GM21360 (cell line): ENCODE results near the gene GFRA1.

Source experiments
- ATAC-seq: cut with Tn5 transposase; IDR thresholded peaks from one replicate; pipeline ENCODE4 v1.9.1; 2021; ENCODE audit warnings: mild to moderate bottlenecking, moderate library complexity; ENCODE audit not compliant: unreplicated experiment

The GFRA1 gene

GRCh38 chr10:116133634-116134033, 139.4 kb downstream of the GFRA1 start:
- ATAC-seq = no peak

DNA sequence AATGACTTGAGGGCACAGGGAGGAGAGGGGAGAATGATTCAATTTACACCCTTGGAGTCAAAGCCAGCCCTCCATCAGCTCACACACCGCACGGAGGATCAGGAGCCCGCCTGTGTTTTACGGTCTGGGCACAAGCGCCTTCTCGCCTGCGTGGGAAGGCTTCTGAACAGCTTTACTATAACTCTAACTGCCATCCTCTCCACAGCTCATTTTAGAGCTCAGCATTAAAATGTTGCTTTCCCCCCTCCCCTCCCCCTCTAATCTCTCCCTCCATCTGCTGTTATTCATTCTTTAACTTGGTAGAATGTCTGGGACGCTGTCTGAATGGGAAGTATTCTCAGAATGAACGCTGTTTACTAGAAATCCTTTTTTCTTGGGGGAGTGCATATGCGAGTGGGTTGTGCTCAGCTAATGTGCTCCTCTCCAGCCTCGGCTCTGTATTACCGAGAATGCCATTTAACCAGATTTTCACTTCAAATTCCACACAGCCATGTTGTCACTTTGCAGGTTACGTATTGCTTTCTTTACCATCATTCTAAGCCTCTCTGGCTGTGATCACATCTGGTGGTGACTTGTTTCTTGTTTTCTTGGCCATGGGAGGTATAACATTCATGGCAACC, 140.1 kb downstream of the GFRA1 start:
- no peak for ATAC-seq

GRCh38 chr10:116130006-116130405, 143.0 kb downstream of the GFRA1 start:
- ATAC-seq = no peak

- ATAC-seq = no peak
Observed at GRCh38 chr10:116126954-116127695, 145.9 kb downstream of the GFRA1 start.

GRCh38 chr10:116126239-116126638, 146.8 kb downstream of the GFRA1 start:
- no peak for ATAC-seq

GRCh38 chr10:116125180-116125579, 147.8 kb downstream of the GFRA1 start:
- ATAC-seq = no peak

GRCh38 chr10:116124777-116125176, 148.2 kb downstream of the GFRA1 start:
- ATAC-seq = no peak

DNA sequence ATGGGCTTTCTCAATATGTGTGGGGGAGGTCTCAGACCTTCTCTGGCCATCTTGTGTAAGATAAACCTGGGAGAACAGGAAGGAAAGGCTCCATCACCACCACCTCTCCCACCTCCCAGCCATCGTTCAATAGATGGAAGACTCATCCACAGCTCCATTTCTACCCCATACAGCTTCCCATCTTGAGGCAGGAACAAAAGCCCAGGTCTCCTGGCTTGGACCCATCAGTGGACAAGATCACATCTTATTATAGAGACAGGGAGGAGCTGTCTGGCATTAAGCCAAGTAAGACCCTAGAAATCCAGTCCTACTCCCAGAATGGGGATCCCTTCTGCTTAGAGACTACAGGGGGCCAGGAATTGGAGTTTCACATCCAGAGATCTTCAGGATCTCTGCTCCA, 150.3 kb downstream of the GFRA1 start:
- ATAC-seq = no peak

DNA sequence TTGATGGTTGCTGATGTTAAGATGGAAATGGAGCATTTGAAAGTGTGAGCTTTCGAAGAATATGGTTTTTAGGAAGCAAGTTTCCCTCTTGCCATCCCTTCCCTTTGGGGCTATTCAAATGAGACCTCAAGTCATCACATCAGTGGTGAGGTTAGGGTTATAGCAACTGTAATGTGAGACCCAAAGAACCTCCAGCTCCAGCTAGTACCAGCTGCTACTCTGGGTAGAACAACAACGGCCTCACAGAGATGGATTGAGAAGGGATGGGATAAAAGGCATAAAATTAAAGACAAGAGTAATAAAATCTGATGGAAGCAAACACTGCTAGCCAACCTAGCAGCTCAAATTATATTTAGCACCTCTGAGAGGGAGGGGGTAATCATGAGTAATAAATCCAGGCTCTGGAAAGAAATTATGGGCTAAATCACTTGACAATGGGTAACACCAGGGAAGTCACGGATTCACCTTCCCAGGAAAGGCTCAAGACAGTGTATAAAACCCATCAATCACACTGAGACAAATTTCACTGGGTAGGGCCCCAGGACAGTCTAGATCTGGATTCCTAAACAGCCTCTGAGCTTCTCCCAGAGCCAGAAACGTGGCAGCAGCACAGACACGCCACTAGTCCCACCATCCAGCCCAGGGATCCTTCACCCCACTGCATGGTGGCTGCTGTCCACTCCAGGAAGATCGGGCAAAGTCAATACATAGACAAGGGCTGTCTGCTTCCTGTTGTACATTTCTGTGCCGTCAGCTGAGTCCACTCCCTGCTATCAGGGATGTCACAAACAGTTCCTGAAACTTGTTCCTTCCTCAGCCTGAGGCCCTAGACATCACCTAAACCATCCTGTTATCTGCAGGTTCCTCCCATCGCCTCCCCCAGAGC, 151.1 kb downstream of the GFRA1 start:
- ATAC-seq = no peak

- no peak for ATAC-seq
Observed at GRCh38 chr10:116120688-116121455, 152.1 kb downstream of the GFRA1 start.

DNA sequence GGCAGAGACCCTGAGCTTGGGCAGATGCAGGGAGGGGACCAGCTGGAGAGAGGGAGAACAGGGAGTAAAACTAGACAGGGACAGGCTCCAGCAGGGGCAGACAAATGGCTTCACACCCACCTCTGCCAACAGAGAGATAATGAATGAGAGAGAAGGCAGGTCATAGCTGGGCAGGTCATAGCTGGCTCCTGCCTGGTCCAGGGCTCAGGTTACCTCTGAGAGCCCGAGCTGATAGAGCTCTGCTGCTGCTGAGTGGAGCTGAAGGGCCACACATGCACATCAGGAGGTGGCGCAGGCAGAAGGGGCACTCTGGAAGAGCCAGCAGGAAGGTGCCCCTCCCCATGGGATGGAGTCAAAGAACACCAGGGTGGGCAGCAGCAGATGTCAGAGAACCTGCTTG, 154.2 kb downstream of the GFRA1 start:
- ATAC-seq = no peak

GRCh38 chr10:116115797-116116196, 157.2 kb downstream of the GFRA1 start:
- no peak for ATAC-seq

- no peak for ATAC-seq
Observed at GRCh38 chr10:116115036-116115641, 157.9 kb downstream of the GFRA1 start.

- no peak for ATAC-seq
Observed at GRCh38 chr10:116113721-116114501, 159.1 kb downstream of the GFRA1 start.

GRCh38 chr10:116112232-116113231, 160.5 kb downstream of the GFRA1 start:
- no peak for ATAC-seq

DNA sequence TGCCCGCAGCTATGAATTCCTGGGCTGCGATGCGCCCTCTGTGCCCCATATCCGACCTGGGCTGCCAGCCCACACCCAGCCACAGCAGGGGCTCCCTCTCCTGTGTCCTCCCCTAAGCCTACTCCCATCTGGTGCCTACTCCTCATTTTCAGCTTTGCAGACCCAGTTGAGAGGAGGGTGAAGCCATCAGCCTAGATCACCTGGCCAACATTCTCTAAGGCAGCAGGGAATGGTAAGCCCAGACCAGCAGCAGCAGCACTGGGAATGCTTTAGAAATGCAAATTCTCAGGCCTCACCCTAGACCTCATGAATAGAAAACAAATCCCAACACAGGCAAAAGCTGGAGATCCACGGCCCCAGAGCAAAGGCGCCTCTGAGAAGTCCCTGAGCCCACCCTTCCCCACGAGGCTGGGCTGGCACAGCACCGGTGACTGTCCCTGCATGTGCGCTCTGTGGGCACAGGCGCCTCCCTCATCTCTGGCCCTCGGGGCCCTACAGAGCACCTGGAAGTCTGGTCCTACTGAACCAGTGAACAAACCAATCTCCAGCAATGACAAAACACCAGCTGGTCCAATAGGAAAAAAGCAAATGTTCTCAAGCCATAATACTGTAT, 161.4 kb downstream of the GFRA1 start:
- ATAC-seq = no peak

- no peak for ATAC-seq
Observed at GRCh38 chr10:116110736-116111135, 162.3 kb downstream of the GFRA1 start.

DNA sequence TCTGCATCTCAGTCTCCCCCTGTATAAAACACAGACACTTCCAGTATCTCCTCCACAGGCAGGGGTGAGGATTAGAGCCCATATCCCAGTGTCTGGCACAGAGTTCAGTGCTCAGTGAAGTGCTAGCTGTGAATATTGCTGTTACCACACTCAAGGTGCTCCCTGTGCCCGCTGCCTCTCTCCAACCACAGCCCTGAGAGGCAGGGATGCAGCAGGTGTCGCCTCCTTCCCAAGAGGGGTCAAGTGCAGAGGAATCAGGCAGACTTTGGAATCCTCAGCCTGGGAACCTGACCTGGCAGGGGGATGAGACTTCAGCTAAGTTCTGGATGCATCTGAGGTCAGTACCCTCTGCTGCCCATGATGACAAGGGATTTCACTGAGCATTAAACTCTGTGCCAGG, 163.1 kb downstream of the GFRA1 start:
- ATAC-seq = no peak
